ENCODE measurements around the gene MINDY4. TPM values are rescaled to one million over a fixed set of nuclear protein-coding genes. Genes with fewer than 3 reads are reported as not detected.

Gene MINDY4
- total RNA-seq, 1 experiment from 2014 or later, result 4.0 TPM

DNA sequence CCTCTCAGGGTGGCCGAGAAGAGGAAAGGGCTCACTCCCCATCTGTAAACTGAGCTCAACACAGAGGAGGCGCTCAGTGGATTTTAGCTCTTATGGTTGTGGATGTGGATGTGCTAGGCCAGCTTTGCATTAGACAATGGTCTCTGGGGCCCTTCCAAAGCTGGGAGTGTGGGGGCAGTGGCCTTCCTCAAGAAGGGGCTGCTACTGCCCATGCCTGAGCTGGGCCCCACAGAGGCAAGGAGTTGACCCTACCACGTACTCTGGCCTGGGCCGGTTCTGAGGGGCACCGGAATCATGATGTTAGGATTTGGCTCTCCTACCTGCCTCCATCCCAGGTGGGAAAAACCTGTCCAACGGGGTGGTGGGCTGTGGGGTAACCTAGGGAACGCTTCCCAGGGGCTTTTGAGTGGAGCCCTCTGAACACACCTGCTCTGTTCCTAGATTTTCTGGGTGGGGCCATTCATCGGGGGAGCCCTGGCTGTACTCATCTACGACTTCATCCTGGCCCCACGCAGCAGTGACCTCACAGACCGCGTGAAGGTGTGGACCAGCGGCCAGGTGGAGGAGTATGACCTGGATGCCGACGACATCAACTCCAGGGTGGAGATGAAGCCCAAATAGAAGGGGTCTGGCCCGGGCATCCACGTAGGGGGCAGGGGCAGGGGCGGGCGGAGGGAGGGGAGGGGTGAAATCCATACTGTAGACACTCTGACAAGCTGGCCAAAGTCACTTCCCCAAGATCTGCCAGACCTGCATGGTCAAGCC, 152.0 kb downstream of the MINDY4 start:
- no peak for DNase-seq (ENCODE audit: extremely low read depth, low read depth)

GRCh38 chr7:30923774-30924413, 152.7 kb downstream of the MINDY4 start:
- no peak for DNase-seq (ENCODE audit: extremely low read depth, low read depth)

DNA sequence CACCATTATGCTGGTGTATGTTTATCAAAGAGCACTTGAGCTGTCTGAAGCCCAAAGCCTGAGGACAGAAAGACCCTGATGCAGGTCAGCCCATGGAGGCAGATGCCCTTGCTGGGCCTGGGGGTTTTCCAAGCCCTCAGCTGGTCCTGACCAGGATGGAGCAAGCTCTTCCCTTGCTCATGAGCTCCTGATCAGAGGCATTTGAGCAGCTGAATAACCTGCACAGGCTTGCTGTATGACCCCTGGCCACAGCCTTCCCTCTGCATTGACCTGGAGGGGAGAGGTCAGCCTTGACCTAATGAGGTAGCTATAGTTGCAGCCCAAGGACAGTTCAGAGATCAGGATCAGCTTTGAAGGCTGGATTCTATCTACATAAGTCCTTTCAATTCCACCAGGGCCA, 153.4 kb downstream of the MINDY4 start:
- no peak for DNase-seq (ENCODE audit: extremely low read depth, low read depth)

DNA sequence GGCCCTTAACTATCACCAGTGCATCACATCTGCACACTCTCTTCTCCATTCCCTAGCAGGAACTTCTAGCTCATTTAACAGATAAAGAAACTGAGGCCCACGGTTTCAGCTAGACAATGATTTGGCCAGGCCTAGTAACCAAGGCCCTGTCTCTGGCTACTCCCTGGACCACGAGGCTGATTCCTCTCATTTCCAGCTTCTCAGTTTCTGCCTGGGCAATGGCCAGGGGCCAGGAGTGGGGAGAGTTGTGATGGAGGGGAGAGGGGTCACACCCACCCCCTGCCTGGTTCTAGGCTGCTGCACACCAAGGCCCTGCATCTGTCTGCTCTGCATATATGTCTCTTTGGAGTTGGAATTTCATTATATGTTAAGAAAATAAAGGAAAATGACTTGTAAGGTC, 153.9 kb downstream of the MINDY4 start:
- no peak for DNase-seq (ENCODE audit: extremely low read depth, low read depth)

GRCh38 chr7:30925913-30926312, 154.7 kb downstream of the MINDY4 start:
- DNase-seq (ENCODE audit: extremely low read depth, low read depth), result no peak

DNA sequence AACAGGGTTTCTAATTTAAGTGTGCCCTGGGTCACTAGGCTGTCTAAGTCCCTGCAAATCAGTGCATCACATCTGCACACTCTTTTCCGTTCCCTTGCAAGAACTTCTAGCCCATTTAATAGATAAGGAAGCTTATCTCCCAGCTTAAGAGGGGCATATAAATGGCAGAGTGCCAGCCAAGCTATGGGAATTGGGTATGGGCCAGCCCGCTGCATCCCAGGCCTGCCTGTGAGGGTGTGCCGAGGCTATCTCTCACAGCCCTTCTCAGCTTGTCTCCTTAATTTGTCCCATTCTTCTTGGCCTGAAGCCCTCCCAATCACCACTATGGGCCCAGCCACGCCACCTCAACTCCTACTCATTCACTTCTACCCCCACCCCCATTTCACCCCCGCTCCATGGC, 155.1 kb downstream of the MINDY4 start:
- DNase-seq (ENCODE audit: extremely low read depth, low read depth), result no peak

DNA sequence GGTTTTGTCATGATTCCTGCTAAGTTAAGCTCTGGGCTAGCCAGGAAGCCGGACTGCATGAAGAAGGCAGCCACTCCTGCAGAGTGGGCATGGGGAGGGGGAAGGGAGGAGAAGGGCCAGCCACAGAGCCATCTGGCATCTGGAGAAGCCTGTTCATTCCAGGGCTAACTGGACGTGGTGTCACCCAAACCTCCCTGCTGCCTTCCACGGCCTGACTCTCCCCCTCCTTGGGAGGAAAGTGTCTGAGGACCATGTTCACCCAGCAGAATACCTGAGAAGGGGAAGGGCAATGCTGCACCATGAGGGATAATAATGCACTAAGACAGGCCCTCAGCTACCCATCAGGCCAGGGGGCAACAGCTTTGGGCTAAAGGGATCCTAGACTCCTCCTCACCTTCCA, 155.8 kb downstream of the MINDY4 start:
- no peak for DNase-seq (ENCODE audit: extremely low read depth, low read depth)

DNA sequence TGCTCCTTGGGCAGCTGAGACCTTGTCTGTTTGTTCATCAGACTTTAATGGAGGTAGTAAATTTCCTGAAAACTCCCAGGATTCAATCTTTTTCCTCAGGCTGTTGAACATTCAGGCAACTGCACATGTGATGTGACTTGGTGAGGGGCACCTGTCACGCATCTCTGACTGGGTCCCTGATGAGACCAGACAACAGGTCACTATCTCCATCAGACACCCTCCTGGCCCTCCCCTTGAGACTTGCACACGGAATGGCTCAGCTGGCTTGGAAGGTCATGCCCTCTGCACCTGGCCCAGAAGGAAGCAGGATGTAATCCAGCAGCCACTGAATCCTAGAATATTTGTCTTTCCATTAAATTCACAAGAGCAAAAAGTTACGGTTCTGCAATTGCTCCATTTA, 156.3 kb downstream of the MINDY4 start:
- no peak for DNase-seq (ENCODE audit: extremely low read depth, low read depth)

- DNase-seq (ENCODE audit: extremely low read depth, low read depth), result no peak
These were observed 157.1 kb downstream of the MINDY4 start for GRCh38 chr7:30928254-30928872.

- DNase-seq (ENCODE audit: extremely low read depth, low read depth), result no peak
These were observed 158.5 kb downstream of the MINDY4 start for GRCh38 chr7:30929686-30930085.

- no peak for DNase-seq (ENCODE audit: extremely low read depth, low read depth)
These were observed 159.4 kb downstream of the MINDY4 start for GRCh38 chr7:30930621-30931020.

DNA sequence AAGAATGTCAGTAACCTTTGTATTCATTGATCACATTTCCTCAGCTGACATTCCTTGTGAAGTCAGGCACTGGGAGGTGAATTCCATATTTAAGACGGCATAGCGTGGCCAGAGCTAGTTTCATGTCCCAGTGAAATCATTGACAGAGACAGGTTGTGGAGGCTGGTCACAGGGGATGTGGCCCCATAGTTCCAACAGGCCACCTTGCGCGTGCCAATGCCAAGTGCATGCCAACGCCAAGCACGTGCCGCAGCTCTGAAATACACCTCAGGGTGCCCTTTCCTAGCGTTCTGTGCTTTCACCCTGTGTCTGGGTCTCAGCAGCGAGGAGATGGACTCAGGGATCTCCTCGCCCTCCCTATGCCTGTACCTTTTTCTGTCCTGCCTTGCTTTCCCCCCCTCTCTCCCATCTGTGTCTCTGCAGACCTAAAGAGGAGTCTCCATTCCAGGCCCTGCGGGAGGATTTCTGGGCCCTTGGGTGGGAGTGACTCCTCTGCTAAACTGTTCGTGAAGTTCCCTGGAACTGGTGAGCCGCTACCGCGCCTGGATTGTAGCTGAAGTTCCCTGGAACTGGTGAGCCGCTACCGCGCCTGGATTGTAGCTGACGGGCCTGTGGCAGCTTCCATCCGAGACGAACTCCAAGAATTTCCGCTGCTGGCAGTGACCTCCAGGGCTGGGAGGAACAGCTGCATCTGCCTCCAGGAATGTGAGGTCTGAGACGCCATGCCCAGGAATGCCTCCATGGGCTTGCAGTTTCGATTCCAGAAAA, 160.1 kb downstream of the MINDY4 start:
- no peak for DNase-seq (ENCODE audit: extremely low read depth, low read depth)

GRCh38 chr7:30931929-30932540, 160.8 kb downstream of the MINDY4 start:
- DNase-seq (ENCODE audit: extremely low read depth, low read depth), result no peak

- no peak for DNase-seq (ENCODE audit: extremely low read depth, low read depth)
These were observed 161.3 kb downstream of the MINDY4 start for GRCh38 chr7:30932562-30932961.

- DNase-seq (ENCODE audit: extremely low read depth, low read depth), result no peak
These were observed 162.1 kb downstream of the MINDY4 start for GRCh38 chr7:30933124-30933974.

DNA sequence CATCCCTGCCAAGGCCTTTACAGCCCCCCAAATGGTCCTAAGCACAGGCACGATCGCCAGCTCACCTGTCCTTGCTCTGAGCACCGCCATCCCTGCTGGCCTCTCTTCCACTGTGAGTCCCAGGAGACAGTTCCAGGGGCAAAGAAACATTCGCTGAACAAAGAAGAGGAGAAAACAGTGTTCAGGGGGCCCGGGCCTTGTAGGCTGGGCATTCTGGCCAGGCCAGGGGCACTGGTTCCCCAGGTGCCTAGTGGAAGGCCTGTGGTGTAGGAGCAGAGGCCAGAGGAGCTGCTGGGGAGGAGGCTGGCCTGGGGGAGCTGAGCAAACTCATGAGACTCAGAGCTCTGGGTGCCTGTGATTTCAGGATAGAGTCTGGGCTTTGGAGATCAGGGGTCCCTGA, 163.0 kb downstream of the MINDY4 start:
- no peak for DNase-seq (ENCODE audit: extremely low read depth, low read depth)

DNA sequence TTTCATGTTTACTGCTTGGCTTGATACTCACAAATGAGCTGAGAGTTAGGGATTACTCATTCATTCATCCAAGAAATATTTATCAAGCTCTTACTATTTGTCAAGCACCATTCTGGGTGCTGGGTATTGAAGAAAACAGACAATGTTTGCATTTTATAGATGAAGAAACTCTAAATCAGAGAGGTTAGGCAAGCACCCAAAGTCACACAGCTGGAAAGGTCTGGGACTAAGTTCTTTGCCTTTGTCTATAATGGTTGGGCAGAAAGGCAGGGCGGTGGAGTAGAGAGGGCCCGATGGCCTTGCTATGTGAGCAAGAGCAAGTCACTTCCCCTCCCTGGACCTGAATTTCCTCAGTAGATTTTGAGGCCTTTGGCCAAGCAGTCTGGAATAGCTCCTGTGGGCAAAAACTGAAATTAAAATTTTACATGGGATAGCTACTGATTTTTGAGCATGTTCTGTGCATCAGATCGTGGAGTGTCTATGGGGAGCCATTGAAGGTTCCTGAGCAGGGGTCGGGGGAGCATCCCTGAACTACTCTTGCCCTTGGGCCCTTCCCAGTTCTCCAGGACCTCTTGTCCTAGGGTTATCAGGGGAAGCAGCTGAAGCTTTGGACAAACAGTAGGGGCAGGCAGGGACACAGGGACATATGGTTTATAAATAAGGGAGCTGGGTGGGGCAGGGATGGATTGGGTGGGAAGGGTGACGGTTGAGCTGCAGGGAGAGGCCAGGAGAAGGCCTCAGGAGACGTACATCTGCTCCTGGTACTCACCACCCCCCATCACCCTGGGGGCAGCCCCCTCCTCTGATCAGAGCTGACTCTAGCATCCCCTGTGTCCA, 163.7 kb downstream of the MINDY4 start:
- DNase-seq (ENCODE audit: extremely low read depth, low read depth), result no peak

- no peak for DNase-seq (ENCODE audit: extremely low read depth, low read depth)
These were observed 164.3 kb downstream of the MINDY4 start for GRCh38 chr7:30935569-30935877.

DNA sequence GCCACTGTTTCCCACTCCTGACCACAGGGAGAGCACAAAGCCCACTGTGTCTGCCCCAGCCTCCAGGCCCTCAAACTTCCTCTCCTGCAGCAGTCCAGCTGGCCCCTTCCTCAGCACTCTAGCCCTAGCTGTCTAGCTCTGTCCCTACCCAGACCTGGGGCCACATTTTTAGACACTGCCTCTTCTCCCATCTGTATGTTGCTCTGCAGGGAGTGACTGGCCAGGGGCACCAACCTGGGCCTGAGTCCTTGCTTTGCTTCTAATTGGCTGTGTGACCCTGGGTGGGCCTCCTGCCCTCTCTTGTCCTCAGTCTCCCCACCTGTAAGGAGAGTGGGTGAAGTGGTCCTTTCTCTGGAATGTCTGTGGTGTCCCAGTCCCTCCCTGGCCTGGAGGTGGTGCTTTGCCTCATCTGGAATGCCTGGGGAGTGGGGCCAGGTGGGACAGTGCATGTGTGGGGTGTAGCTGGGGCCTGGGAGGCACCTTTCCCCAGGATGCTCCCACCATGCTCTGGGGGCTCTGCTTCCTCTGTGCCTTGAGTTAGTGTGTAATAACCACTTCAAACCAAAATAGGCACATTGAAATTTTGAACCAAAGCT, 165.5 kb downstream of the MINDY4 start:
- no peak for DNase-seq (ENCODE audit: extremely low read depth, low read depth)
